GM12878 (cell line): ENCODE results near the gene MRPL49. TPM values are rescaled to one million over a fixed set of nuclear protein-coding genes. Genes with fewer than 3 reads are reported as not detected.

ENCODE experiments used
- ATAC-seq: fragments of 200-7000 bp; cut with Tn5 transposase; 3 replicates; pipeline ENCODE4 v1.9.1; 2020; ENCODE audit warnings: mild to moderate bottlenecking, moderate library complexity
- BruUV-seq: library from RNA; stranded (reverse); fragments of 400-500 nt; replicated peaks from 2 replicates; lab custom pipeline; 2021; lab: Mats Ljungman, UMichigan
- CTCF ChIA-PET: fragments of 300-600 bp; sonication (Branson Sonifier 250); formaldehyde crosslinking; extraction: SDS; loops from one replicate; lab custom pipeline; 2021; ENCODE audit warnings: inconsistent platforms; lab: Yijun Ruan, JAX
- POLR2A ChIA-PET: fragments of 350-600 bp; formaldehyde crosslinking; extraction: SDS; loops from one replicate; lab custom pipeline; 2021; ENCODE audit warnings: inconsistent platforms; lab: Charles Lee
- RAD21 ChIA-PET: fragments of 300-600 bp; sonication (Branson Sonifier 250); formaldehyde crosslinking; loops from one replicate; lab custom pipeline; 2023; ENCODE audit warnings: antibody characterized with exemption; ENCODE audit not compliant: unreplicated experiment; lab: Charles Lee
- SMC1A ChIA-PET: fragments of 300-600 bp; sonication (Branson Sonifier 250); formaldehyde crosslinking; loops from one replicate; lab custom pipeline; 2023; ENCODE audit not compliant: unreplicated experiment, uncharacterized antibody; lab: Charles Lee
- DNase-seq: peaks from one replicate; pipeline ENCODE4 v3.0.0-alpha.2; 2011; ENCODE audit warnings: low read depth, low spot score
- FAIRE-seq: peaks from 3 replicates; lab custom pipeline; 2011; peaks lifted over from hg19 to GRCh38; lab: Jason Lieb, UNC
- H2AFZ ChIP-seq: 2 replicates; pipeline ENCODE4 v1.6.0; 2011; ENCODE audit warnings: low read depth, low read length, control low read depth; ENCODE audit not compliant: control insufficient read depth
- H3K27ac ChIP-seq: 2 replicates; pipeline ENCODE4 v1.5.1; 2011; ENCODE audit warnings: control low read depth; ENCODE audit not compliant: control insufficient read depth, insufficient read depth
- H3K27me3 ChIP-seq, 2 experiments: replicated peaks in 1 of 2; 2 replicates each; pipeline versions ENCODE4 v1.6.0 to v1.6.1; 2011; ENCODE audit warnings: low read length in 1 of 2; ENCODE audit not compliant: control insufficient read depth in 2 of 2, insufficient read depth in 2 of 2
- H3K36me3 ChIP-seq, 2 experiments: 2 replicates each; pipeline ENCODE4 v1.5.1; 2011; ENCODE audit warnings: low read length in 1 of 2; ENCODE audit not compliant: control insufficient read depth in 2 of 2, insufficient read depth in 2 of 2
- H3K4me1 ChIP-seq: 2 replicates; pipeline ENCODE4 v1.6.1; 2011; ENCODE audit warnings: mild to moderate bottlenecking, low read length, moderate library complexity, mixed read lengths; ENCODE audit not compliant: control insufficient read depth, insufficient read depth
- H3K4me2 ChIP-seq: 2 replicates; pipeline ENCODE4 v1.6.0; 2011; ENCODE audit warnings: control low read depth; ENCODE audit not compliant: control insufficient read depth, insufficient read depth
- H3K4me3 ChIP-seq: fragments of 200-600 bp; sonication (generic); 2 replicates; pipeline ENCODE4 v1.5.1; 2016
- H3K79me2 ChIP-seq: 2 replicates; pipeline ENCODE4 v1.6.0; 2011; ENCODE audit warnings: low read length; ENCODE audit not compliant: control insufficient read depth, insufficient read depth
- H3K9ac ChIP-seq: 2 replicates; pipeline ENCODE4 v1.8.0; 2011; ENCODE audit warnings: low read length, control low read depth, mixed read lengths; ENCODE audit not compliant: control insufficient read depth, insufficient read depth
- H3K9me3 ChIP-seq: replicated peaks from 3 replicates; pipeline ENCODE4 v1.5.1; 2011; ENCODE audit warnings: mild to moderate bottlenecking, low read length; ENCODE audit not compliant: control insufficient read depth, insufficient read depth
- H4K20me1 ChIP-seq: 2 replicates; pipeline ENCODE4 v1.6.0; 2011; ENCODE audit not compliant: control insufficient read depth, insufficient read depth
- CBFB ChIP-seq: IDR thresholded peaks from 2 replicates; pipeline ENCODE4 v1.6.1; 2016; ENCODE audit warnings: antibody characterized with exemption, low read depth
- CHD2 ChIP-seq: IDR thresholded peaks from 2 replicates; pipeline ENCODE4 v1.6.1; 2011; ENCODE audit warnings: low read depth, low read length, improper control_type of control experiment, borderline replicate concordance
- CREB1 ChIP-seq: IDR thresholded peaks from 2 replicates; pipeline ENCODE4 v1.6.1; 2012; ENCODE audit warnings: low read depth, mild to moderate bottlenecking, inconsistent platforms
- DPF2 ChIP-seq: fragments of 450-650 bp; IDR thresholded peaks from 2 replicates; pipeline ENCODE4 v1.6.1; 2017; ENCODE audit warnings: mild to moderate bottlenecking
- EED ChIP-seq: sonication (generic); IDR thresholded peaks from 2 replicates; pipeline ENCODE4 v1.6.1; 2016; ENCODE audit warnings: antibody characterized with exemption, low read depth
- FOXM1 ChIP-seq: IDR thresholded peaks from 2 replicates; pipeline ENCODE4 v1.6.1; 2012; ENCODE audit warnings: low read depth, mild to moderate bottlenecking, inconsistent platforms, low read length, moderate library complexity
- GABPA ChIP-seq: IDR thresholded peaks from 2 replicates; pipeline ENCODE4 v1.6.1; 2014; ENCODE audit warnings: antibody characterized with exemption, low read depth, mild to moderate bottlenecking, inconsistent platforms
- IKZF1 ChIP-seq: fragments of 450-650 bp; conservative IDR thresholded peaks from 2 replicates; pipeline ENCODE4 v1.6.1; 2017; ENCODE audit warnings: antibody characterized with exemption, mild to moderate bottlenecking
- IRF4 ChIP-seq: IDR thresholded peaks from 2 replicates; pipeline ENCODE4 v1.6.1; 2011; ENCODE audit warnings: low read depth, low read length
- JUND ChIP-seq: IDR thresholded peaks from 2 replicates; pipeline ENCODE4 v1.6.1; 2012; ENCODE audit warnings: low read depth, mild to moderate bottlenecking, low read length, improper control_type of control experiment, moderate library complexity
- KAT2A ChIP-seq: conservative IDR thresholded peaks from 2 replicates; pipeline ENCODE4 v1.6.1; 2011; ENCODE audit warnings: low read depth, low read length; ENCODE audit not compliant: control insufficient read depth
- LARP7 ChIP-seq: fragments of 450-650 bp; IDR thresholded peaks from 2 replicates; pipeline ENCODE4 v1.6.1; 2017; ENCODE audit warnings: mild to moderate bottlenecking
- MTA2 ChIP-seq: fragments of 450-650 bp; IDR thresholded peaks from 2 replicates; pipeline ENCODE4 v1.6.1; 2016; ENCODE audit warnings: low read depth, mild to moderate bottlenecking, moderate library complexity
- NR2C1 ChIP-seq: fragments of 450-650 bp; IDR thresholded peaks from 2 replicates; pipeline ENCODE4 v1.6.1; 2017; ENCODE audit warnings: antibody characterized with exemption, mild to moderate bottlenecking, moderate library complexity
- POU2F2 ChIP-seq: IDR thresholded peaks from 3 replicates; pipeline ENCODE4 v1.6.1; 2011; ENCODE audit warnings: low read depth, mild to moderate bottlenecking, low read length, borderline replicate concordance
- RFX5 ChIP-seq: IDR thresholded peaks from 2 replicates; pipeline ENCODE4 v1.6.1; 2011; ENCODE audit warnings: low read depth, low read length, improper control_type of control experiment
- ZNF622 ChIP-seq: fragments of 450-650 bp; IDR thresholded peaks from 2 replicates; pipeline ENCODE4 v1.6.1; 2017; ENCODE audit warnings: mild to moderate bottlenecking, inconsistent platforms
- WGBS: methylation state at CpG from one replicate; pipeline ENCODE4 v1.1.6; 2016; ENCODE audit warnings: low lambda C conversion rate; ENCODE audit not compliant: insufficient replicate concordance, insufficient coverage; ENCODE audit errors: missing lambda C conversion rate; 5-methylcytosine and 5-hydroxymethylcytosine counted together
- in situ Hi-C: fragments of 300-500 bp; cut with MboI; formaldehyde crosslinking; loops from 9 replicates; pipeline ENCODE4 v1.14.3; 2018; ENCODE audit warnings: mixed read lengths
- intact Hi-C: fragments of 100-400 bp; cut with micrococcal nuclease; formaldehyde crosslinking; loops from one replicate; pipeline ENCODE4 v1.14.2; 2022; ENCODE audit not compliant: unreplicated experiment
- polyA plus RNA-seq, 11 experiments: library from polyadenylated mRNA; depleted of rRNA in 4 of 11; unstranded in 6 of 11; stranded (reverse) in 5 of 11; fragments of >200 nt; fragmentation: Nextera tagmentation in 4 of 11; fragmentation: Illumina TruSeq in 1 of 11; extraction: Ambion mirVana in 4 of 11; extraction: Trizol in 1 of 11; gene quantifications; 1 replicate in 1 of 11; 2 replicates in 10 of 11; pipeline versions ENCODE4 v1.2.1 to v1.2.3, GENCODE V29; 2011 to 2016; ENCODE audit warnings: inconsistent platforms in 2 of 11, missing spikeins in 2 of 11, low read depth in 1 of 11
- total RNA-seq, 4 experiments: library from RNA; depleted of rRNA in 3 of 4; stranded (reverse); fragments of >200 nt in 3 of 4; fragmentation: Illumina TruSeq in 1 of 4; extraction: Trizol in 1 of 4; gene quantifications; 2 replicates each; pipeline versions ENCODE4 v1.2.1 to v1.2.3, GENCODE V29; 2013 to 2021
- TF ChIP-seq, protein P1 (sequence below), 3 experiments: IDR thresholded peaks in 2 of 3; conservative IDR thresholded peaks in 1 of 3; 2 replicates each; pipeline ENCODE4 v1.5.1; 2011; ENCODE audit warnings: low read depth in 3 of 3, low read length in 3 of 3, mild to moderate bottlenecking in 3 of 3, control low read depth in 2 of 3, moderate library complexity in 2 of 3, inconsistent platforms in 1 of 3, mixed read lengths in 1 of 3; ENCODE audit not compliant: control insufficient read depth in 2 of 3, insufficient read depth in 1 of 3; ENCODE audit errors: extremely low read depth in 1 of 3
- TF ChIP-seq, protein P2 (sequence below): fragments of 450-650 bp; IDR thresholded peaks from 2 replicates; pipeline ENCODE4 v1.6.1; 2017; ENCODE audit warnings: mild to moderate bottlenecking, moderate library complexity

The MRPL49 gene
- total and polyA plus RNA-seq, 10 of the 15 experiments (the other 5 are each of a cell fraction or from before 2014, with no cell fraction given) = 42.0 to 116 (median 71.7) TPM

DNA sequence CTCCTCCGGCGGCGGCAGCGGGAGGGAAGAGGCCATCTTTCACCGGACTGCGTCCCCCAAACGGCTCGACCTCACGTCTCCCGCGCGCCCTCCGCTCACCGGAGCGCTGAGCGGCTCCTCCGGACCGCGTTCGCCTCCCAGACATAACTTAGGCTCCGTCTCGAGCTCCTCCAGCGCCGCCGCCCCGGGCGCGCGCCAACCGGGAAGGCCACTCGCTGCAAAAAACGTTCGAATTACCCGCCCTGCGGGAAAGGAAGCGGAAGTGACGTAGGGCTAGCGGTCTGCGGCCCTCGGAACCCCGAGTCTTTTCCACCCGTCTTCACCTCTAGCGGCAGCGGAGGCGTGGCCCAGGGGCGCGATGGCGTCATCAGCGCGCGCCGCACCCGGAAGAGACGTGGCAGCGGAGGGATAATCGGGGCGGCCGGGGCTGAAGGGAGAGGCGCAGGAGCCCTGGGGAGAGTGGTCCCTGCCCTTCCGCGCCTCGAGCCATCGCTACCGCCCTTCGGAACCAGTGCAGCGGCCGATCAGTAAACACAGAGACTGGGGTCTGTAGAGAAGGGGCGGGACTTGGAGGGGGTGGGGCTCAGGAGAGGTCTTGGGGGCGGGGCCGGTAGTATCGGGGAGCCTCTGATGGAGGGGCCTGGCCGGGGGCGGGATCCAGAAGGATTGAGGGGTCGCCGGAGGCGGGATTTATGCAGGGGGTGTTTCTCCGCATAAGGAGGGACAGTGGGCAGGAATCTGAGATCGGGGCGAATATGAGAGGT lies 38.1 kb upstream of the MRPL49 start, which contains the start of the genes CDCA5 and ZFPL1:
TSS of gene CDCA5 (minus strand) at position 207 of the 764 bp plus-strand sequence. CDS start at position 145, 62 bp downstream.
TSS of gene ZFPL1 (plus strand) at position 389 of the 764 bp plus-strand sequence. CDS start 477 bp downstream, outside the sequence.
- intact Hi-C loops = loop anchor here (2.0 kb wide), 1 partner anchor 71 kb away; no protein-coding TSS in a partner anchor
- under 1% methylated on average over 79 of the region's 79 CpGs for WGBS
- Histone ChIP-seq H2AFZ (peak within 1 kb of the TSS; percentile 82), H3K4me1 (peaks cover 24% of the 10 kb centered on the region), H3K36me3 (peaks cover 7 to 15% of the 10 kb centered on the region in 2 experiments), H4K20me1 (no peaks in the 10 kb centered on the region), H3K79me2 (peaks cover 50% of the 10 kb centered on the region), H3K27me3 (no peaks in the 10 kb centered on the region), H3K9me3 (no peaks in the 10 kb centered on the region), H3K9ac (peak within 1 kb of the TSS; percentile 87), H3K4me3 (peak within 1 kb of the TSS; percentile 86), H3K27ac (peak within 1 kb of the TSS; percentile 84), H3K4me2 (peak within 1 kb of the TSS; percentile 77)
- FAIRE-seq (peak; percentile 38), ATAC-seq (peak; percentile 82), DNase-seq (peak; percentile 75)
- ChIA-PET SMC1A (interaction anchor here (1.2 to 1.3 kb wide), 2 partner anchors 18 to 43 kb away, joined by 4 read pairs; partner anchors contain the start of gene SAC3D1), RAD21 (interaction anchor here (1.8 kb wide), 1 partner anchor 70 kb away, joined by 6 read pairs; the partner anchor contains the start of gene ARL2), CTCF (interaction anchor here (1.3 to 2.1 kb wide), 4 partner anchors 27 to 236 kb away, joined by 3 to 11 read pairs (median 4); partner anchors contain the start of genes SNX15 and TM7SF2), POLR2A (interaction anchor here (0.9 to 1.5 kb wide), 4 partner anchors 11 to 51 kb away, joined by 3 to 5 read pairs (median 4); no protein-coding TSS in a partner anchor)
- in situ Hi-C loops = no loop called here
- BruUV-seq = no TSS peak
- TF ChIP-seq DPF2 (no peak), FOXM1 (no peak), GABPA (peak; percentile 97), IKZF1 (peak; percentile 77), LARP7 (peak; percentile 58; the same call in 1 of the 2 replicates), NR2C1 (peak; percentile 84), IRF4 (peak; percentile 43; the same call in 1 of the 2 replicates), RFX5 (peak; percentile 57; the same call in 1 of the 2 replicates), CBFB (peak; percentile 63), ZNF622 (no peak), JUND (peak; percentile 47; the same call in 1 of the 2 replicates), CREB1 (peak; percentile 99), CHD2 (peak; percentile 92), EED (peak; percentile 19; the same call in 1 of the 2 replicates), MTA2 (no peak), KAT2A (no peak), POU2F2 (peak; percentile 38; the same call in 2 of the 3 replicates)
- TF ChIP-seq, protein P1, sequence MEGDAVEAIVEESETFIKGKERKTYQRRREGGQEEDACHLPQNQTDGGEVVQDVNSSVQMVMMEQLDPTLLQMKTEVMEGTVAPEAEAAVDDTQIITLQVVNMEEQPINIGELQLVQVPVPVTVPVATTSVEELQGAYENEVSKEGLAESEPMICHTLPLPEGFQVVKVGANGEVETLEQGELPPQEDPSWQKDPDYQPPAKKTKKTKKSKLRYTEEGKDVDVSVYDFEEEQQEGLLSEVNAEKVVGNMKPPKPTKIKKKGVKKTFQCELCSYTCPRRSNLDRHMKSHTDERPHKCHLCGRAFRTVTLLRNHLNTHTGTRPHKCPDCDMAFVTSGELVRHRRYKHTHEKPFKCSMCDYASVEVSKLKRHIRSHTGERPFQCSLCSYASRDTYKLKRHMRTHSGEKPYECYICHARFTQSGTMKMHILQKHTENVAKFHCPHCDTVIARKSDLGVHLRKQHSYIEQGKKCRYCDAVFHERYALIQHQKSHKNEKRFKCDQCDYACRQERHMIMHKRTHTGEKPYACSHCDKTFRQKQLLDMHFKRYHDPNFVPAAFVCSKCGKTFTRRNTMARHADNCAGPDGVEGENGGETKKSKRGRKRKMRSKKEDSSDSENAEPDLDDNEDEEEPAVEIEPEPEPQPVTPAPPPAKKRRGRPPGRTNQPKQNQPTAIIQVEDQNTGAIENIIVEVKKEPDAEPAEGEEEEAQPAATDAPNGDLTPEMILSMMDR (IDR thresholded peaks at IDR 0.05 in 2 of 3, conservative IDR thresholded peaks at IDR 0.05 in 1 of 3; ENCODE audit: control insufficient read depth in 2 of 3, extremely low read depth in 1 of 3, insufficient read depth in 1 of 3, low read depth in 3 of 3, low read length in 3 of 3) = no peak
- TF ChIP-seq, protein P2, sequence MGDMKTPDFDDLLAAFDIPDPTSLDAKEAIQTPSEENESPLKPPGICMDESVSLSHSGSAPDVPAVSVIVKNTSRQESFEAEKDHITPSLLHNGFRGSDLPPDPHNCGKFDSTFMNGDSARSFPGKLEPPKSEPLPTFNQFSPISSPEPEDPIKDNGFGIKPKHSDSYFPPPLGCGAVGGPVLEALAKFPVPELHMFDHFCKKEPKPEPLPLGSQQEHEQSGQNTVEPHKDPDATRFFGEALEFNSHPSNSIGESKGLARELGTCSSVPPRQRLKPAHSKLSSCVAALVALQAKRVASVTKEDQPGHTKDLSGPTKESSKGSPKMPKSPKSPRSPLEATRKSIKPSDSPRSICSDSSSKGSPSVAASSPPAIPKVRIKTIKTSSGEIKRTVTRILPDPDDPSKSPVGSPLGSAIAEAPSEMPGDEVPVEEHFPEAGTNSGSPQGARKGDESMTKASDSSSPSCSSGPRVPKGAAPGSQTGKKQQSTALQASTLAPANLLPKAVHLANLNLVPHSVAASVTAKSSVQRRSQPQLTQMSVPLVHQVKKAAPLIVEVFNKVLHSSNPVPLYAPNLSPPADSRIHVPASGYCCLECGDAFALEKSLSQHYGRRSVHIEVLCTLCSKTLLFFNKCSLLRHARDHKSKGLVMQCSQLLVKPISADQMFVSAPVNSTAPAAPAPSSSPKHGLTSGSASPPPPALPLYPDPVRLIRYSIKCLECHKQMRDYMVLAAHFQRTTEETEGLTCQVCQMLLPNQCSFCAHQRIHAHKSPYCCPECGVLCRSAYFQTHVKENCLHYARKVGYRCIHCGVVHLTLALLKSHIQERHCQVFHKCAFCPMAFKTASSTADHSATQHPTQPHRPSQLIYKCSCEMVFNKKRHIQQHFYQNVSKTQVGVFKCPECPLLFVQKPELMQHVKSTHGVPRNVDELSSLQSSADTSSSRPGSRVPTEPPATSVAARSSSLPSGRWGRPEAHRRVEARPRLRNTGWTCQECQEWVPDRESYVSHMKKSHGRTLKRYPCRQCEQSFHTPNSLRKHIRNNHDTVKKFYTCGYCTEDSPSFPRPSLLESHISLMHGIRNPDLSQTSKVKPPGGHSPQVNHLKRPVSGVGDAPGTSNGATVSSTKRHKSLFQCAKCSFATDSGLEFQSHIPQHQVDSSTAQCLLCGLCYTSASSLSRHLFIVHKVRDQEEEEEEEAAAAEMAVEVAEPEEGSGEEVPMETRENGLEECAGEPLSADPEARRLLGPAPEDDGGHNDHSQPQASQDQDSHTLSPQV = no peak
